ENCODE results near the gene RIN3.
"Not testable (repeated sequence)": the region's sequence is repeated elsewhere in the genome, so short reads cannot be mapped to it uniquely, and the experiment has no call there.

RIN3 gene

DNA sequence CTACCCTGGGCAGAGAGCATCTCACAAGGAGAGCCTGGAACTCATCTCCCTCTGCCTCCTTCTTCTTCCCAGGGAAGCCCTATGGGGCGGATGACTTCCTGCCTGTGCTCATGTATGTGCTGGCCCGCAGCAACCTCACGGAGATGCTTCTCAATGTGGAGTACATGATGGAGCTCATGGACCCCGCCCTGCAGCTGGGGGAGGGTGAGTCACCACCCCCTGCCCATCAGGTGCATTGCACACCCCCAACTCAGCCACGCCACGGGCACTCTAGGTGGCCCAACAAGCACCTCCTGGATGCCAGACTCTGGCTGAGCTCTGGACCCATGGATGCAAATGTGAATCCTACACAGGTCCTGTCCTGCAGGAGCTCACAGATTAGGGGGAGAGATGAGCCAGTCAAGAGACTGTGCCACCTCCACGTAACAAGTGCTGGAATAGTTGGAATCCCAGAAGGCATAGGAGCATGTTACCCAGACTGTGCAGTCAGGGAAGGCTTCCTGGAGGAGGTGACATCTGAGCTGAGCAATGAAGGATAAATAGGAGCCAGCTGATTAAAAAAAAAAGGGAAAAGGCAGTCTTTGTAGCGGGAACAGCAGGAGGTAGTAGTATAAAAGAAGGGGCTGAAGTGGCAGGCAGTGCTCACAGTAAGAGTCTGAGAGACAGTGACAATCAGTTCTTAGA lies 163.0 kb downstream of the RIN3 start:
- no peak for DNase-seq

DNA sequence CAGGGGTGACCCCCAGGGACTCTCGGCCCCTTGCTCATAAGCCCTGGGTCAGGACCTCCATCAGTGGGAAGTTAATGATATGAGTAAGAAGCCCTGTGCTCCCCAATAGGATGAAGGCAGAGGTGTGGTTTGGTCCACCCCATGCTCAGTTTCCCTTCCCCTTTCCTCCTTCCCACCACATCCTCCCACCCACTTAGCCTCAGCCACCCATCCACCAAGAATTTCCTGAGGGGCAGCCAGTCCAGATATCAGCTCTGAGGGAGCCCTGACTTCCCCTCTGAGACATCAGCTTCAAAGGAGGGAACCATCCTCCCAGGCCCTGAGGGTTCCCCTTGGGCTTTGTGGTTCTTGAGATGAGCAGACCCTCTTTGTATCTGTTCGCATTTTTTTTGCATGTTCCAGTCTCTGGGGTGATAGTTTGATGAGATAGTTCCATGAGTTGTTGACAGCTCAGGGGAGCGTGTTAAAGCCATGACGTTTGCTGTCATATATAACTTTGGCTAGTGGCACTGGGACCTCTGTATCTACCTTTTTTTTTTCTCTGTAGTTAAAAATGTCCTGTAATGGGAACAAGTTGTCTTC lies 163.6 kb downstream of the RIN3 start:
- DNase-seq: no peak

DNA sequence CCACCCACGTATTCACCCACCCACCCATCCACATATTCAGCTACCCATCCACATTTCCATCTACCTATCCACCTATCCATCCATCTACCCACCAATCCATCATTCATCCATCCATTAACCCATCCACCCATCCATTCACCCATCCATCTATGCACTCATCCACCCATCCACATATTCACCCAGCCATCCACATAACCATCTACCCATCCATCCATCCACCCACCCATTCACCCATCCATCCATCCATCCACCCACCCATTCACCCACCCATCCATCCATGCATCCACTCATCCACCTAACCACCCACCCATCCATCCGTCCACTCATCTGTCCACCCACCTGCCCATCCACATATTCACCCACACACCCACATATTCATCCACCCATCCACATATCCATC lies 164.4 kb downstream of the RIN3 start:
- no peak for DNase-seq

DNA sequence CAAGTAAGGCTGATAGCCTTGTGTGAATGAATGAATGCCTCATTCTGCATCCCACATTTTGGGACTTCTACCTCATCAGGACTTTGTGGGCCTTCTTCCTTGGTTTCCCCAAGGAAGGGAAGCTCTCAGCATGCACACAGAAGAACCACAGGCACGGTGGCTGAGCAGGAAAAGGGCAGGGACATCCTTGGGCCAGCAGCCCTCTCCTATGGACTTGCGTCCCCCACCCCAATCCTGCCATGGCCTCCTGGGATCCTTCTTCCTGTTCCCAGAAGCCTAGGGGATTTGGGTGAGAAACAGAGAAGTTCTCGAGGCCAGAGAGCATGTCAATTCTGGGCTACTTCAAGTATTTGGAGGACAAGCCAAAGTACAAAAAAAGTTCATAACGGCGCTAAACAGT lies 165.2 kb downstream of the RIN3 start:
- DNase-seq: no peak

DNA sequence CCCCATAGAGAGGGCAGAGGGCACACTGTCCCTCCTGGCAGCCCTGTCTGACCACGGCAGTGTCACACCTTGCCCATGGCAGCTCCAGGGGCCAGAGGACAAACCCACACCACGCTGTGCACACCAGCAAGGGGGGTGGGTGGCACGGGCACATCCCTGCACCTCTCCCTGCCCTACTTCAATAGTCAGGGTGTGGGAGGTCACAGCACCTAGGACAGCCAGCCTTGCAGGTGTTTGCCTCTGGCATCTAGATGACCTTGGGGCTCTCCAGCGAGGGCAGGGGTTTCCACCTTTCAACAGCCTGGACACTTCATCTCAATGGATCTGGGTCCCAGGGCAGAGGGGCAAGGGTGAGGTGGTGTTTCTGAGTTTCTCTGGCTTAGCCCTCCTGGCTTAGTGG lies 165.7 kb downstream of the RIN3 start:
- no peak for DNase-seq

DNA sequence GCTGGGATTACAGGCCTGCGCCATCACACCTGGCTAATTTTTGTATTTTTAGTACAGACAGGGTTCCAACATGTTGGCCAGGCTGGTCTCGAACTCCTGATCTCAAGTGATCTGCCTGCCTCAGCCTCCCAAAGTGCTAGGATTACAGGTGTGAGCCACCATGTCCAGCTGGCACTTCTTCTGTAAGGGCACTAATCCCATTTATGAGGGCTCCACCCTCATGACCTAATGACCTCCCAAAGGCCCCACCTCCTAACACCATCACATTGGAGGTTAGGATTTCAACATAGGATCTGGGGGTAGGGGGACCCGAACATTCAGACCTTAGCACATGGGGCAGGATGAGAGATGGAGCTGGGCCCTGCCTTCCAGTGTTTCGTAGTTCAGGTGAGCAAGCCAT lies 166.7 kb downstream of the RIN3 start:
- not testable (repeated sequence) for DNase-seq

DNA sequence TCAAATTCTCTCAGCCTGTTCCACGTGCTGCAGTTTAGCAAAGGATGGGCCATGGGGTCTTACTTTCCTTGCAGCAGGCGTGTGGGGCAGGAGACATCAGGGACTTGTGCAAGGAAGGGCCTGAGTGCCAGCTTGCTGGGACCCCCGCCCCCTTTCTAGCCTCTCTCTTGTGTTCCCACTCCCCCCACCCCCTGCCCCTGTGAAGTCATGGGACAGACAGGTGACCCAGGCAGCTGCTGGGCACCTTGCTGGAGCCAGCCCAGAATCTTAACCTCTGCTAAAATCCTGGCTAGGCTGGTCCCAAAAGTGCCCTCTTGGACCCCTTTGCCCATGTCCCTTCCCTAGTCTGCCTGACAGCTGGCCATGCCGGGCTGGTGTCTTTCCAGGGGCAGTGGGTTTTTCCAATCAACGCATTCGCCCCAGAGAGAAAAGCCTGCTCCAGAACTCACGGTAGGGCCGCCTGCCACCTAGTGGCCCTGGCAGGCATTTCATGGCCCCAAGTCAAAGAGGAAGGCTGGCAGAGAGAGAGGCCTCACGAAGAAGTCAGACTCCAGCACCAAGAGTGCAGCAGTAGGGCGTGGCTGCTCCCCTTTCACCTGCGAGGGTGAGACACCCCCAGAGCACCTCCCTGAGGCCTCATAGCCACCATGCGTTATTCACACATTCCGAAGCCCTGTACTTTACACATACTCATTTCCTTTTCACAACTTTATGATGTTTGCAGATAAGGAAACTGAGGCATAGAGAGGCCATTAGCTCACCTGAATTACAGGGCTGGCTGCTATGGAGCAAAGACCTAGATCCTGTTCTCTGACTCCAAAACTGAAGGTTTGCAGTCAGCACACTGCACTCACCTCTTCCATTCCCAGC lies 167.4 kb downstream of the RIN3 start:
- DNase-seq: peak; percentile 57

DNA sequence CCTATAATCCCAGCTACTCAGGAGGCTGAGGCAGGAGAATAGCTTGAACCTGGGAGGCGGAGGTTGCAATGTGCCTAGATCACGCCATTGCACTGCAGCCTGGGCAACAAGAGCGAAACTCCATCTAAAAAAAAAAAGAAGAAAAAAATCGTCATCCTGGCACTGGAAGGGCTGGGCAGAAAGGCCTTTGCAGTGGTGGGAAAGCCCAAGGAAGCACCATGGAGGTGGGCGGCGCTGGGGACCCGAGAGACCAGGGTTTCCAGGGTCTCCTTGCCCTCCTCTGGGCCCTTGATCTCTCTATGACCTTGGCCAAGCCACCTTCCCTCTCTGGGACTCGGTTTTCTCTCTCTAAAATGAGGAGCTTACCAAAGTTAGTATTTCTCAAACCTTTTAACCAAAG lies 169.5 kb downstream of the RIN3 start:
- DNase-seq: no peak

DNA sequence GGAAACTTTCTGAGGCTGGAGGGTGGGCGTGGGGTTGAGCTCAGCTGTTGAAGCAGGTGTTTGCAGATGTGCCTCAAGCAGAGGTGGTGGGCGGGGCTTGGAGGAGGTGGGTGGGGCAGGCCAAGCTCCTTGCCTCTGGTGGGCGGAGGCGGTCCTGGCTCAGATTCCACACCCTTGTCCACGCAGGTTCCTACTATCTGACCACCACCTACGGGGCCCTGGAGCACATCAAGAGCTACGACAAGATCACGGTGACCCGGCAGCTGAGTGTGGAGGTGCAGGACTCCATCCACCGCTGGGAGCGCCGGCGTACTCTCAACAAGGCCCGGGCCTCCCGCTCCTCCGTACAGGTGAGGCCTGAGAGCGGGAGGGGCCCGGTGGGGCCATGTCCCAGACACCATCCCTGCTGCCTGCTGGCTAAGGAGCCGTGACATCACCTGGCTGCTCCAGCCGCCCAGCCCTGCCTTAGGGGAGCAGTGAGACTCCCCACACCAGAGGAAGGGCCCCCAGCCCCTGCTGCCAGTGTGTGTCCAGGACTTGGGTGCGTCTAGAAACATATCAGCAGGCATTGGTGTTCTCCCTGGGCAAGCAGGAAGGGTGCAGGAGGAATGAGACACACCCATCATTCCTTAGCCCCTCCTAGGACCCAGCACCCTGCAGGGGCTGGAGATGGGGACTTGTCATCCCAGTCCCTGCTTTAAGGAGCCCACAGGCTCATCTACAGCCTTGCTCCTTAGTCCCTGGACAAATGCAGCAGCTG lies 171.4 kb downstream of the RIN3 start:
- no peak for DNase-seq

DNA sequence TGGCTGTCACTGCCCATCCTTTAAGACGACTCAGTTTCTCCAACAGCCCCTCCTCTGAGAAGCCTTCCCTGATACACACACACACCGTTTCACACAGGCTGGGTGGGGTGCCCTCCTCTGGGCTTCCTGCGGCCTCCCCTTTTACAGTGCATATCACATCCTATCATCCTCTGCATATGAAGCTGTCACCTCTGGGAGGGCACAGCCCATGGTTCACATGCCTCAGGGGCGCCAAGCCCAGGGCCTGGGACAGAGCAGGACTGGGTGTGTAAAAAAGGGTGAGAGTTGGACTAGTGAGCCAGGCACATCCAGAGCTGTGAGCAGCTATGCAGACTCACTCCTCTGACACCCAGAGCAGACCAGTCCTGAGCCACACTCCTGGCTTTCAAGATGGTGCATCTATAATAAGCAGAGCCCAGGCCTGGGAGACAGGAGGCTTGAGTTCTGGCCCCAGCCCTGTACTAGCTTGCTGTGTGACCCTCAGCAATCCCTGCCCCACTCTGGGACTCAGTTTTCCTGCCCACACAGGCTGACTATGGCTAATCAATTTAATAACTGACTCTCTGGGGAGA lies 172.3 kb downstream of the RIN3 start:
- no peak for DNase-seq

DNA sequence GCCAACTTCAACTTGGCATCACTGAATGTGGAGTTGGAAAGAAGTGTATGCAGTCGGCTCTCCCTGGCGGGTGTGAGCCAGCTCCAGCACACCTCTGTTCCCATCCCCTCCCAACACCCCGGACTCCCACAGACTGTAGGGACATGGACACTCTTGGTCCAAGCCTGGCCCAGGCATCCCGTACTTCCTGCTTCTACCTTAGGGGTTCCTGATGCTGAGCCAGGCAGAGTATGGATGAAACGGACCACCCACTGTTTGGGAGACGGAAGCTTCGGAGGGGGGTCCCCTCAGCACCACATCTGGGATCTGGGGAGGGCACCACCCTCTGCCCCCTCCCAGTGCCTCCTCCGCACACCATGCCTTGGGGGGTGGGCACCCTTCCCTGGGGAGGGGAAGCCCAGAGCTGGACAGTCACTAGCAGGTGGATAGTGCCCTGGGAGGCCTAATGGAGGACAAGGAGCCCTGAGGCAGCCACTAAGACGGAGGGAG lies 172.9 kb downstream of the RIN3 start:
- no peak for DNase-seq

DNA sequence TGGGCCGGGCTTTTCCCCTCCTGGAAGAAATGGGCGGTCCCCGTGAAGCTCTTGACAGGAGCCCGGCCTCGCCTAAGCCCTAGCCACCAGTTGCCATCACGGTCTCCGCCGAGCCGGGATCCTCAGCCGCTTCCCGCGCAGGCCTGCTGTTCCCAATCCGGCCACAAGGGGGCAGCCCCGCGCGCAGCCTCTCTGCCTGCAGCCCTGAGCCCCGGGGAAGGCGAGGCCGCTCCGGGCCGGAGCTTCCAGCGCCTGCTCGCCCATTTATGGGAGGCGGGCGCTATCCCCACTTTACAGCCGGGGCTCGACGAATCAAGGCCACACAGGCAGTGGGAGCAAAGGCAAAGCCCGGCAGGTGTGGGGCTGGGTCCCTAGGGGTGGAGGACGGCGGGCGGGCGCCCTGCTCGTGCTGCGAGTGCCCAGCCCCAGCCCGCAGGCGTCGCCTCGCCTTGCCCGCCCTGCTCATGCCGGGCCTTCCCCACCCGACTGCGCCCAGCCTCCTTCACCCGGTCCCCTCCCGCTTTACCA lies 173.4 kb downstream of the RIN3 start:
- DNase-seq: peak; percentile 57

DNA sequence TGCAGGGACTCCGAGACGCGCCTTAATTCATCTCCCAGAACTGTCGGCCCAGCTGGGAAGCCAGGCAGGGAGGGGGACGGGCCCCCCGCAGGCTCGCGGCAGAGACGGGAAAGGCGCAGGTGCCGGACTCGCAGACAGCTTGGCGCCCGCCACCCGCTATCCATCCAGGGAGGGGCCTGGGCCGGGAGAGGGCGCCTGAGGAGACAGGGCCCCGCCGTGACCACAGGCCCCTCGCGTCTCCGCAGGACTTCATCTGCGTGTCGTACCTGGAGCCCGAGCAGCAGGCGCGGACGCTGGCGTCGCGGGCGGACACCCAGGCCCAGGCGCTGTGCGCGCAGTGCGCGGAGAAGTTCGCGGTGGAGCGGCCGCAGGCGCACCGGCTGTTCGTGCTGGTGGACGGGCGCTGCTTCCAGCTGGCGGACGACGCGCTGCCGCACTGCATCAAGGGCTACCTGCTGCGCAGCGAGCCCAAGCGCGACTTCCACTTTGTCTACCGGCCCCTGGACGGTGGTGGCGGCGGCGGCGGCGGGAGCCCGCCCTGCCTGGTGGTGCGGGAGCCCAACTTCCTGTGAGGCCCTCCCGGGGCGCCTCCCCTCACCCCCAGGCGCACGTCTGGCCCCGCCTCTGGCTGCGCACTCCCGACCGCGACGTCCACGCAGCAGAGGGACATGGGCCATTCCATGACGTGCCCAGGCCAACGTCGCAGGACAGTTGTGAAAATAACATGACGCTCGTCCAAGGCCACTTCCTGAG lies 174.3 kb downstream of the RIN3 start:
- DNase-seq: peak; percentile 62

DNA sequence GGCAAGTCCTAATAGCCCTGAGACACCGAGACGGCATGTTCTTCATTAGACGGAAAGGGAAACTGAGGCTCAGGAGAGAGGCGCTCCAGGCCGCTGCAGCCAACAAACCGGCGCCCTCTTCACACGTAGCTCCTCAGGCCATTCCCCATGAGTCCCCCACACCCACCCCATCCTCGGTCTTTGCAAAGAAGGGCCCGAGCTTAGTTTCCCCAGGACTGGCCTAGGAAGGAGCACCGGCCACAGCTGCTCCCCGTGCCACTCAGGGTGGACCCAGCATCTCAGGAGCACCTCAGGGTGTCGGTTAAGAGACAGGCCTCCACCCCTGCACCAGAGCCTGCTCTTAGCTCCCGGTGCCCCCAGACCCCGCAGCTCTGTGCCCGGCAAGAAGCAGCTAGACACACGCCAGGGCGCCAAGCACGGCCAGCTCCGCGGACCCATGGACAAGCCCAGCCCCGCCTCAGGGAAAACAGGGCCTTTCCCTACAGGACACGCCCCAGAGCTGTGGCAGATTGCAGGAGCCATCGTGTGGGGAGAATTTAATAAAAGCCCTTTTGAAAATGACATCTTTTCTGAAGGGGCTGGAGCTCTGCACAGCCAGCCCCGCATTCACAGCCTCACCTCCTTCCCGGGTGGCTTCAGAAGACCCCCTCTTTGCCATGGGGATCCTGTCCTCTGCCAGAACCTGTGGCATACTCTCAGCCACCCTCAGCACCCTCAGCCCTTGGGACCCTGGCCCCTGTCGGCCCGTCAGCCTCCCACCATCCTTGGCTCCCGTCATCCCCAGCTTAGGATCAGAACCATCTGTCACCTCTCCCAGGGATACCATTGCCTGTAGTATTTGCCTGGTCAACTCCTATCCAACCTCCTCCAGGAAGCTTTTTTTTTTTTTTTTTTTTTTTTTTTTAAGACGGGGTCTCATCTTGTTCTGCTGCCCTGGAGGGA lies 175.1 kb downstream of the RIN3 start:
- DNase-seq: peak; percentile 11

DNA sequence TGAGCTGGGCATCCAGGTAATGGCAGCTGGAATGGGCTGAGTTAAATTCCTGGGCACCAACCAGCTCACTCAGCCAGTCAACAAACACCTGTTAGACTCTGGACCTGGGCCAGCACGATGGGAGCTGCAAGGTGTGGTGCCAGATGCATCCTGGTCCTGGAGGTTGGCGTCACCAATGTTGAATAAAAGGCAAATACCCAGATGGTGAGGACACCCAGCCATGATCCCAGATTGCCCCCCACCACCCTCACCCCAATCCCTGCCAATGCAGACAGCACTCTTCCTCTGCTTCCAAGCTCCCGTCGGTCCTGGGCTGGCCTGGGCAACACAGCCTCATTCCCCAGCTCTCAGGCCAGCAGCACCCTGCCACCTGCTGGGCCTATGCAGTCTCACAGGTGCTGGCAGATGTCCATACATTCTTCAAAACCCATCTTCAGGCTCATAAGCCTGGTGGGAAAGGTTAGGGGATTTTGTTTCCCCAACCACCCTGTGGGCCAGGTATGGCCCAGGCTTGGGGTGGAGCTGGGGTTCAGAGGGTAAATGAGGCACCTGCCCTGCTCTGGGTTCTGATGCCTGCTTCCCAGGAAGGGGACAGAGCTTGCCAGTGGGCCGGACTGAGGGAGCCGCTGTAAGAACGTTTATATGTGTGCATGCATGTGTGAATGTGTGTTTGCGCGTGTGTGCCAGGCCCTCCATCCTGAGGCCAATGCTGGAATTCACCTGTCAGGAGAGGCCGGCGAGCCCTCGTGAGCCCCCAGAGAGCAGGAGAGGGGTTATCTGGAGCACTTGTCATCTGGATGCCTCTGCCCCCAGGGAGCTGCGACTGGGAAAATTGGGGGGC lies 176.8 kb downstream of the RIN3 start:
- DNase-seq: peak; percentile 70

DNA sequence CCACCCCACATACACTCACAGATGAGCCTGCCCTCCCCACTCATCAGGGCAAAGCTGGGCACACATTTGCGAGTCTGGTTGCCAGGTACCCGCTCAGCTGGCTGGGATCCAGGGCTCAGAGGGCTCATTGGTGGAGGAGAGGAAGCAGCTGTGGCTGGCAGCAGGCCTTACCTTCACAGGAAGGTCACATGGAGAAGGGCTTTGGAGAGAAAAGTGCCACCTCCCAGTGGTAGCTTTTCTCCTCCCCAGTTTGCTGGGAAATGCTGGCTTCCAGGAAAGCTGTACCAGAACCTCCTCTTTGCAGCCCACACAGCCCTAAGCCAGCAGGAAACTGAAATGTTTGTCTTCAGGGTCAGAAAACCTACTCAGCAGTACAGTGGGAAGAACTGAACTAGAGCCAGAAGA lies 179.2 kb downstream of the RIN3 start:
- peak; percentile 94 for DNase-seq

DNA sequence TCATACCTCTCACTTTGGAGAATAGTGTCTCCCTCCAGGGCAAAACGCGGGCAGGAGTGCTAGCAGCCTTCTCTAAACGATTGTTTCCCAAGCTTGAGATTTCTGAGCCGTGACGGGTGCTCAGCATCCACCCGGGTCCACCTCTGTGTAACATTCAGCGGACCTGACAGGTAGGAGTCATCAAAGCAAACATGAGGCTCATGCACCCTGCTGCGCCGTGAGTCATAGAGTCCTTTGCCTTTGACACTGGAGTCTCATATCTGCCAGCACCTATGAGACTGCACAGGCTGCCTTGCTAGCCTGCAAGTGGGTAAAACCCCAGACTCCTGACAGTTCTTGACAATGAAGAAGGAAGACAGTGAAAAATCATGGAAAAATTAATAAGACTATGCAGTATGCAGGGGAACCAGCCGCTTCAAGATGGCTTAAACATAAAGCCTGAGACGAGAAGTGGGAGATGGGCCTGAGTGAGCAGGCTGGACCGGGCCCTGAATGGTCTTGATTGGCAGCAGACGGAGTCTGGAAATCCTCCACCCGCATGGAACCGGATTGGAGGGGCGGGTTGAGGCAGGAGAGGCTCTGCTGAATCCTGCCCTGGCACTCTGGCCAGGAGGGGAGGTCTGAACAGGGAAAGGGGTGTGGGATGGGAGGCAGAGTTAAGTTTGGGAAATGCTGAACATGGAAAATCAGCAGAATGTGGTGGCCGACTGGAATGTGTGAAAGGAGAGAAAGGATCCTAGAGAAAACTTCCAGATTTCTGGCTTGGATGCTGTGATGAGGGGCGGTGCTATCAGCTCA lies 180.6 kb downstream of the RIN3 start:
- peak; percentile 85 for DNase-seq

DNA sequence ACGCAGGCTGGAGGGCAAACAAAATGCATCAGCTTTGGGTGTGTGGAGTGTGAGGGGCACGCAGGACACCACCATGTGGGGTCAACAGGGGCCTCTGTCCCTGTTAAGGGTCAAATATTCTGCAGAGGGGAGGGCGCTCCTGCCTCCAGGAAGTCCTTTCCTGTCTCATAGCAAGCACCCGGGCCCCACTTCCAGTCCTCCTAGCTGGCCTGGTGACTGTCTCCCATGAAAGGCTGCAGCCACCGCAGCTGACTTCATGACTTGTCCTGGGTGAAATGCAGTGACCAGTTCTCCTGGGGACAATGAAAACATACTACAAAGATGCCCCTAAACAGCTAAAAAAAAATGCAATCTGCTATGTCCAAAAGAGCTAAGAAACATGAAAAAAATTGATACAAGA lies 181.2 kb downstream of the RIN3 start:
- no peak for DNase-seq

DNA sequence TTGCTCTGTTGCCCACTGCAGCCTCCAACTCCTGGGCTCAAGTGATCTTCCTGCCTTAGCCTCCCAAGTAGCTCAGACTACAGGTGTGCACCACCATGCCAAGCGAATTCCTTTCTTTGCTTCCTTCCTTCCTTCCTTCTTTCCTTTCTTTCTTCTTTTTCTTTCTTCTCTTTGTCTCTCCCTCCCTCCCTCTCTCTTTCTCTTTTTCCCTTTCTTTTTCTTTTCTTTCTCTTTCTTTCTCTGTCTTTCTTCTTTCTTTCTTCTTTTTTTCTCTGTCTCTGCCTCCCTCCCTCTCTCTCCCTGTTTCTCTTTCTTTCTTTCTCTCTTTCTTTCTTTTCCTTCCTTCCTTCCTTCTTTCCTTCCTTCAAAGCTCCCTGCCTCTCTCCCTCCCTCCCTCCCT lies 182.0 kb downstream of the RIN3 start:
- DNase-seq: no peak
